HCT116 (cell line): ENCODE data around the gene NTNG1. TPM values are rescaled to one million over a fixed set of nuclear protein-coding genes. Genes with fewer than 3 reads are reported as not detected.

Source experiments
- ATAC-seq: fragments of 200-7000 bp; cut with Tn5 transposase; 2 replicates; pipeline ENCODE4 v1.9.1; 2020; ENCODE audit warnings: mild to moderate bottlenecking, moderate library complexity
- BruUV-seq: library from RNA; stranded (reverse); fragments of 400-500 nt; replicated peaks from 2 replicates; lab custom pipeline; 2021; lab: Mats Ljungman, UMichigan
- CTCF ChIA-PET: fragments of 300-600 bp; sonication (Branson Sonifier 250); formaldehyde crosslinking; loops from one replicate; lab custom pipeline; 2021; ENCODE audit warnings: antibody characterized with exemption; lab: Charles Lee
- POLR2A ChIA-PET: fragments of 300-600, 350-600 bp; sonication (Branson Sonifier 250); formaldehyde crosslinking; loops from one replicate; lab custom pipeline; 2021; ENCODE audit warnings: antibody characterized with exemption; lab: Charles Lee
- RAD21 ChIA-PET, 2 experiments: fragments of 300-600 bp; sonication (Branson Sonifier 250); formaldehyde crosslinking; loops; one replicate each; lab custom pipeline; 2023; ENCODE audit warnings: low total read pairs in 2 of 2; ENCODE audit not compliant: uncharacterized antibody in 2 of 2, unreplicated experiment in 2 of 2, low non-redundant PET in 1 of 2; lab: Charles Lee
- DNase-seq: peaks from one replicate; pipeline ENCODE4 v3.0.0-alpha.2; 2010; ENCODE audit warnings: low read depth, low spot score
- H2AFZ ChIP-seq: fragments of 200-600 bp; shearing (Covaris generic), sonication (generic); 2 replicates; pipeline ENCODE4 v1.6.1; 2017; ENCODE audit warnings: low read depth, mixed run types, mixed read lengths, antibody characterized with exemption, low read length; ENCODE audit not compliant: poor library complexity, severe bottlenecking
- H3K27ac ChIP-seq: 2 replicates; pipeline ENCODE4 v1.5.1; 2012; ENCODE audit warnings: low read depth, low read length
- H3K27me3 ChIP-seq: fragments of 200-600 bp; sonication (generic); 2 replicates; pipeline ENCODE4 v1.6.1; 2016; ENCODE audit warnings: mixed run types, low read length, mixed read lengths; ENCODE audit not compliant: insufficient read depth
- H3K36me3 ChIP-seq, 2 experiments: fragments of 200-500 bp in 1 of 2; fragments of 200-600 bp in 1 of 2; sonication (Bioruptor generic) in 1 of 2; sonication (generic) in 1 of 2; 2 replicates each; pipeline versions ENCODE4 v1.5.1 to v1.6.1; 2014 to 2016; ENCODE audit warnings: low read length in 2 of 2, inconsistent platforms in 1 of 2, mixed read lengths in 1 of 2, mixed run types in 1 of 2; ENCODE audit not compliant: insufficient read depth in 2 of 2, control insufficient read depth in 1 of 2
- H3K4me1 ChIP-seq, 2 experiments: fragments of 200-600 bp in 1 of 2; sonication (generic) in 1 of 2; 2 replicates each; pipeline versions ENCODE4 v1.5.1 to v1.6.1; 2012 to 2017; ENCODE audit warnings: low read length in 2 of 2, inconsistent platforms in 1 of 2, mild to moderate bottlenecking in 1 of 2, mixed read lengths in 1 of 2, mixed run types in 1 of 2, moderate library complexity in 1 of 2; ENCODE audit not compliant: insufficient read depth in 2 of 2, control insufficient read depth in 1 of 2
- H3K4me2 ChIP-seq: fragments of 200-600 bp; sonication (generic); 2 replicates; pipeline ENCODE4 v1.6.1; 2017; ENCODE audit warnings: mixed run types, low read length, mixed read lengths
- H3K4me3 ChIP-seq, 2 experiments: fragments of 200-600 bp in 1 of 2; sonication (generic) in 1 of 2; replicated peaks in 1 of 2; 2 replicates each; pipeline ENCODE4 v1.5.1; 2011 to 2016; ENCODE audit warnings: low read length in 2 of 2, control low read depth in 1 of 2, low read depth in 1 of 2, mild to moderate bottlenecking in 1 of 2, mixed read lengths in 1 of 2, mixed run types in 1 of 2
- H3K79me2 ChIP-seq: fragments of 200-600 bp; sonication (generic); 2 replicates; pipeline ENCODE4 v1.6.1; 2017; ENCODE audit warnings: mild to moderate bottlenecking, mixed run types, low read length, moderate library complexity, mixed read lengths; ENCODE audit not compliant: insufficient read depth
- H3K9ac ChIP-seq: fragments of 200-600 bp; sonication (generic); 2 replicates; pipeline ENCODE4 v1.6.1; 2016; ENCODE audit warnings: low read length, mixed read lengths
- H3K9me2 ChIP-seq: fragments of 200-600 bp; sonication (generic), shearing (Covaris generic); 2 replicates; pipeline ENCODE4 v1.6.1; 2017; ENCODE audit warnings: mixed run types, mild to moderate bottlenecking, moderate library complexity; ENCODE audit not compliant: insufficient read depth
- H3K9me3 ChIP-seq, 2 experiments: fragments of 200-500 bp in 1 of 2; fragments of 200-600 bp in 1 of 2; sonication (Bioruptor generic) in 1 of 2; sonication (generic) in 1 of 2; 2 replicates each; pipeline ENCODE4 v1.6.1; 2014 to 2017; ENCODE audit warnings: low read length in 2 of 2, mixed read lengths in 2 of 2, inconsistent platforms in 1 of 2, low read depth in 1 of 2, mild to moderate bottlenecking in 1 of 2, mixed run types in 1 of 2, moderate library complexity in 1 of 2; ENCODE audit not compliant: control insufficient read depth in 1 of 2, insufficient read depth in 1 of 2
- H4K20me1 ChIP-seq: fragments of 200-600 bp; sonication (generic), shearing (Covaris generic); 2 replicates; pipeline ENCODE4 v1.6.1; 2017; ENCODE audit warnings: mixed run types, mild to moderate bottlenecking, moderate library complexity; ENCODE audit not compliant: insufficient read depth
- CBX3 ChIP-seq: IDR thresholded peaks from 2 replicates; pipeline ENCODE4 v1.6.1; 2012; ENCODE audit warnings: low read depth
- EGR1 ChIP-seq: IDR thresholded peaks from 2 replicates; pipeline ENCODE4 v1.6.1; 2012; ENCODE audit warnings: low read depth
- ELF1 ChIP-seq: IDR thresholded peaks from 2 replicates; pipeline ENCODE4 v1.6.1; 2012; ENCODE audit warnings: low read depth, borderline replicate concordance
- EZH2 ChIP-seq: fragments of 200-600 bp; sonication (generic); IDR thresholded peaks from 2 replicates; pipeline ENCODE4 v1.6.1; 2017; ENCODE audit warnings: antibody characterized with exemption, mixed run types
- EZH2phosphoT487 ChIP-seq: fragments of 200-600 bp; IDR thresholded peaks from 2 replicates; pipeline ENCODE4 v1.6.1; 2018; ENCODE audit warnings: antibody characterized with exemption, borderline replicate concordance
- JUND ChIP-seq: IDR thresholded peaks from 2 replicates; pipeline ENCODE4 v1.6.1; 2012
- MAX ChIP-seq: IDR thresholded peaks from 2 replicates; pipeline ENCODE4 v1.6.1; 2012
- POLR2A ChIP-seq: IDR thresholded peaks from 2 replicates; pipeline ENCODE4 v1.7.0; 2011; ENCODE audit warnings: borderline replicate concordance; ENCODE audit not compliant: insufficient read depth, insufficient read length; ENCODE audit errors: extremely low read depth
- SIN3A ChIP-seq: IDR thresholded peaks from 2 replicates; pipeline ENCODE4 v1.6.1; 2012; ENCODE audit warnings: low read depth
- SP1 ChIP-seq: IDR thresholded peaks from 2 replicates; pipeline ENCODE4 v1.6.1; 2012; ENCODE audit warnings: low read depth
- TCF7L2 ChIP-seq: IDR thresholded peaks from 2 replicates; pipeline ENCODE4 v1.7.0; 2011; ENCODE audit warnings: borderline replicate concordance, inconsistent platforms; ENCODE audit not compliant: insufficient read depth, insufficient read length; ENCODE audit errors: extremely low read depth
- YY1 ChIP-seq: IDR thresholded peaks from 2 replicates; pipeline ENCODE4 v1.6.1; 2011; ENCODE audit warnings: low read length, low read depth, moderate library complexity, mild to moderate bottlenecking; ENCODE audit not compliant: insufficient replicate concordance; ENCODE audit errors: extremely low read depth
- ZBTB33 ChIP-seq: IDR thresholded peaks from 2 replicates; pipeline ENCODE4 v1.6.1; 2011; ENCODE audit warnings: mild to moderate bottlenecking, low read length, moderate library complexity; ENCODE audit not compliant: insufficient replicate concordance; ENCODE audit errors: extremely low read depth
- ZFX ChIP-seq: fragments of 450-650 bp; IDR thresholded peaks from 2 replicates; pipeline ENCODE4 v1.6.1; 2017
- ZNF274 ChIP-seq: fragments of 200-500 bp; sonication (Bioruptor generic); IDR thresholded peaks from 2 replicates; pipeline ENCODE4 v1.6.1; 2014; ENCODE audit warnings: mild to moderate bottlenecking, low read depth, low read length, inconsistent platforms
- intact Hi-C: fragments of 100-400 bp; cut with micrococcal nuclease; formaldehyde crosslinking; loops from 2 replicates; pipeline ENCODE4 v1.10.0; 2022
- total RNA-seq: library from RNA; stranded (reverse); gene quantifications from one replicate; pipeline ENCODE4 v1.2.1, GENCODE V29; 2021; ENCODE audit not compliant: unreplicated experiment

The NTNG1 gene
- total RNA-seq, 1 experiment from 2014 or later = not detected

GRCh38 chr1:107439567-107439966 is 298.7 kb downstream of the NTNG1 start:
- H3K9me3 ChIP-seq = peaks cover 0 to 17% of the 10 kb centered on the region in 2 experiments; a peak in 2 of 4 replicates
- H3K27ac ChIP-seq = no peak overlapping the region
- H3K9me2 ChIP-seq = no peaks in the 10 kb centered on the region
- intact Hi-C loops = no loop called here
- no peaks in the 10 kb centered on the region for H3K4me1 ChIP-seq
- TF ChIP-seq YY1 (no peak), ELF1 (no peak), SP1 (no peak), TCF7L2 (no peak), EGR1 (no peak), ZBTB33 (no peak), POLR2A (no peak), EZH2 (no peak), MAX (no peak), SIN3A (no peak), JUND (no peak), ZNF274 (no peak), ZFX (no peak), EZH2phosphoT487 (no peak), CBX3 (no peak)
- H3K4me2 ChIP-seq = no peak overlapping the region
- H3K27me3 ChIP-seq = no peaks in the 10 kb centered on the region
- ChIA-PET RAD21 (no interaction called here), POLR2A (no interaction called here), CTCF (no interaction called here)
- H4K20me1 ChIP-seq = no peaks in the 10 kb centered on the region; the same call in 1 of the 2 replicates
- BruUV-seq = no TSS peak
- H3K79me2 ChIP-seq = no peaks in the 10 kb centered on the region
- no peak overlapping the region for H2AFZ ChIP-seq
- DNase-seq = no peak
- no peaks in the 10 kb centered on the region for H3K36me3 ChIP-seq
- no peak overlapping the region for H3K9ac ChIP-seq
- no peak for ATAC-seq
- H3K4me3 ChIP-seq = no peak overlapping the region
